Kidney glomerular epithelial cell (primary cell): ENCODE data around the gene TP73.

Source experiments
- DNase-seq: peaks from one replicate; lab custom pipeline; 2025; lab: John Stamatoyannopoulos, UW

The TP73 gene

GRCh38 chr1:3634059-3634800 lies 18.1 kb upstream of the TP73 start:
- no peak for DNase-seq

- no peak for DNase-seq
Observed at GRCh38 chr1:3636080-3636479, 16.2 kb upstream of the TP73 start.

- DNase-seq: no peak
Observed at GRCh38 chr1:3636531-3636930, 15.8 kb upstream of the TP73 start.

- no peak for DNase-seq
Observed at GRCh38 chr1:3638027-3638426, 14.3 kb upstream of the TP73 start.

- DNase-seq: no peak
Observed at GRCh38 chr1:3638676-3639075, 13.6 kb upstream of the TP73 start.

- no peak for DNase-seq
Observed at GRCh38 chr1:3639397-3639911, 12.9 kb upstream of the TP73 start.

- DNase-seq: no peak
Observed at GRCh38 chr1:3640121-3640837, 12.0 kb upstream of the TP73 start.

- DNase-seq: no peak
Observed at GRCh38 chr1:3641046-3641760, 11.1 kb upstream of the TP73 start.

- no peak for DNase-seq
Observed at GRCh38 chr1:3641816-3642215, 10.5 kb upstream of the TP73 start.

GRCh38 chr1:3642919-3643675 lies 9.2 kb upstream of the TP73 start:
- no peak for DNase-seq

GRCh38 chr1:3644273-3644672 lies 8.0 kb upstream of the TP73 start:
- DNase-seq: no peak

GRCh38 chr1:3645247-3645646 lies 7.1 kb upstream of the TP73 start:
- DNase-seq: no peak

- DNase-seq: no peak
Observed at GRCh38 chr1:3645666-3646355, 6.5 kb upstream of the TP73 start.

GRCh38 chr1:3646596-3646995 lies 5.7 kb upstream of the TP73 start:
- DNase-seq: no peak

GRCh38 chr1:3649342-3650247 lies 2.7 kb upstream of the TP73 start, which contains the start of gene WRAP73:
WRAP73 (minus strand) TSS chr1:3650103; CDS start chr1:3649999, 104 bp downstream.
- DNase-seq: peak; percentile 68

GRCh38 chr1:3650248-3651025 lies 1.9 kb upstream of the TP73 start:
- DNase-seq: no peak

GRCh38 chr1:3651026-3651929 lies 1.0 kb upstream of the TP73 start:
- no peak for DNase-seq

GRCh38 chr1:3652548-3653285 lies 401 bp downstream of the TP73 start:
- DNase-seq: no peak
